Measurements from ENCODE around the gene MACC1.

Gene MACC1

DNA sequence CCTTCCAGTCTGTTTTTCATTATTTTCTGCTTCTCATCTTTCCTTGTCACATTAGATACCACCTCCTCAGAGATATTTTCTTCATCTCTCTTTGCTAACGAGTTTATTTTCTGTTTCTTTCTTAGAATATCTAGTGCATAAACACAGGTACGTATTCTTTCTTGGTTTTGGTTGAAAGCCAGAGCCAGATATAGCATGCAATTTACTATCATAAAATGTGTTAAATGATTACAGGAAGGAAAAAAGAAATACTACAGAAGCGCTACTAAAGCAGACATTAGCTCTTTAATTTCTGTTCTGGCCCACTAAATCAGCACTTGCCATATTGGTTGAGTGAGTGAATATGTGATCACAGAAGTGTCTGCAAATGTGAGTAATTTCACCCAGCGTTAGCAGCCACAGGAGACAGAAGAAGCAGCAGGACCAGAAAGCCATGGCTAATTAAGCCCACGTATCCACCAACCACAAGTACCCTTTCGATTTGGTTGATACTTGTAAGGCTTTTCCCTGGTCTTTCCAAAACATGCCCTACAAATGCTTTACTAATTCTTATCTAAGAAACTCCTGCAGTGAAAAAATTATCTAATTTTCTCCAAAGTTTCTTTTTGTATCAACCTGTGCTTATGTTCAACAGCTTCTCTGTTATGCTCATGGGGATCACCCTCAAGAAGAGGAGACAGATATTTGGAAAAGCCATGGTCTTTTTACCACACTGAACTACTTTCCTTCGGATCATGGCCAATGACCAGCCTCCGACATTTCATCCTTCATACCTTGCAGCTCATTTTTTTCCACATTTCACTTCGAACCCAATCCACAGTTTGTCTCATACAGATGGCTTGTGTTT, 23.1 kb upstream of the MACC1 start:
- Histone ChIP-seq H3K27ac (ENCODE audit: low read length) (no peak overlapping the region), H3K4me1 (ENCODE audit: control insufficient read depth in 1 of 2, insufficient read depth in 2 of 2, low read length in 2 of 2) (no peaks in the 10 kb centered on the region), H3K9me3 (ENCODE audit: control insufficient read depth in 1 of 2, low read length in 2 of 2) (no peaks in the 10 kb centered on the region), H3K27me3 (ENCODE audit: low read depth, low read length) (no peaks in the 10 kb centered on the region), H3K36me3 (ENCODE audit: control insufficient read depth in 1 of 2, insufficient read depth in 2 of 2, low read length in 2 of 2) (no peaks in the 10 kb centered on the region), H3K4me3 (ENCODE audit: low read depth in 1 of 2, low read length in 2 of 2) (no peak overlapping the region)

DNA sequence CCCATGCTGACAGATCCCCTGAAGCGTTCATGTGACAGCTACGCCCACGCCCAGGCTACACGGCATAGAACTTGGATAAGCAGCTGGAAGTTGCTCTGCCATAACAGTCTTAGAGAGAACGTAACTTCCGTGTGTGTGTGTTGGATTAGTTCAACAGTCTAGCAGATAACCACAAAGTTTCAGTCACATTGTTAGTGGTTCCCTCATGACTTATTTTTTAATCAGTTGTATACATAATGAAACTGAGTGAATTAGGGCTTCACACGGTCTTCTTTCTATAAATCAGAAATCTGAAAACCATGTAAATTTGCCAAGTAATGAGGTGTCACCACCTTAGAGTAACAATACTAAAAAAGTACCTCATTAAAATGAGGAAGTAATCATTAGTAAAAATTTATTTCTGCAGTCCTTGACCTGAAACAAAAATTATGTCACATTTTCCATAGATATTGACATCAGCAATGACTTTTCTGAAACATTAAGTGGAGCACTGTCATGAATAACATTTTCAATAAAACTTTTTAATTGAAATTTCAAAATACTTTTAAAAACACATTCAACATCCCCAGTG, 21.7 kb upstream of the MACC1 start:
- no peaks in the 10 kb centered on the region for H3K9me3 ChIP-seq (ENCODE audit: control insufficient read depth in 1 of 2, low read length in 2 of 2)
- no peak overlapping the region for H3K4me3 ChIP-seq (ENCODE audit: low read depth in 1 of 2, low read length in 2 of 2)
- H3K27ac ChIP-seq (ENCODE audit: low read length), result no peak overlapping the region
- no peaks in the 10 kb centered on the region for H3K36me3 ChIP-seq (ENCODE audit: control insufficient read depth in 1 of 2, insufficient read depth in 2 of 2, low read length in 2 of 2)
- no peaks in the 10 kb centered on the region for H3K4me1 ChIP-seq (ENCODE audit: control insufficient read depth in 1 of 2, insufficient read depth in 2 of 2, low read length in 2 of 2)
- no peaks in the 10 kb centered on the region for H3K27me3 ChIP-seq (ENCODE audit: low read depth, low read length)

DNA sequence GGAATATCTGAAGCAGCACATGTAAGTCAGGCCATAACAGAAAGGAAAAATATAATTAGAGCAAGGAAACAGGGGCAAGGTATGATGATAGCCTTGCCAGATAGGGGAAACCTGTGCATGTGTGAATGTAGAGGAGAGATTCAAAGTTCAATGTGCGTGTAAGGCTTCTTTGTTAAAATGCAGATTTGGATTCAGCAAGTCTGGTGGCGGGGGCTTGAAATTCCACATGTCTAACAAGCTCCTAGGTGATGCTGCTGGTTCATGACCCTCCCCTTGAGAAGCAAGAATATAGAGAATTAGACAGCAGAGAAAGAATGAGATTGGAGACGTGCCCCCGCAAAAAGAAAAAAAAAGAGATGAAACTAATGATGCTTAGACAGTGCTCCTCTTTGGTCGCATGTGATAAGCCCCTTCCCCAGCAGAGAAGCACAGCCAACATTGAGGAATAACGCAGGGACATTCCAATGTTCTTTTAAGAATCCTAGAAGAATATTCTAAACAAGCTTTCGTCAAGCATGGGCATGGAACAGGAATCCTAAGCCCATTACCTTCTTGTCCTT, 21.1 kb upstream of the MACC1 start:
- Histone ChIP-seq H3K27ac (ENCODE audit: low read length) (no peak overlapping the region), H3K36me3 (ENCODE audit: control insufficient read depth in 1 of 2, insufficient read depth in 2 of 2, low read length in 2 of 2) (no peaks in the 10 kb centered on the region), H3K4me1 (ENCODE audit: control insufficient read depth in 1 of 2, insufficient read depth in 2 of 2, low read length in 2 of 2) (no peaks in the 10 kb centered on the region), H3K9me3 (ENCODE audit: control insufficient read depth in 1 of 2, low read length in 2 of 2) (no peaks in the 10 kb centered on the region), H3K4me3 (ENCODE audit: low read depth in 1 of 2, low read length in 2 of 2) (no peak overlapping the region), H3K27me3 (ENCODE audit: low read depth, low read length) (no peaks in the 10 kb centered on the region)

DNA sequence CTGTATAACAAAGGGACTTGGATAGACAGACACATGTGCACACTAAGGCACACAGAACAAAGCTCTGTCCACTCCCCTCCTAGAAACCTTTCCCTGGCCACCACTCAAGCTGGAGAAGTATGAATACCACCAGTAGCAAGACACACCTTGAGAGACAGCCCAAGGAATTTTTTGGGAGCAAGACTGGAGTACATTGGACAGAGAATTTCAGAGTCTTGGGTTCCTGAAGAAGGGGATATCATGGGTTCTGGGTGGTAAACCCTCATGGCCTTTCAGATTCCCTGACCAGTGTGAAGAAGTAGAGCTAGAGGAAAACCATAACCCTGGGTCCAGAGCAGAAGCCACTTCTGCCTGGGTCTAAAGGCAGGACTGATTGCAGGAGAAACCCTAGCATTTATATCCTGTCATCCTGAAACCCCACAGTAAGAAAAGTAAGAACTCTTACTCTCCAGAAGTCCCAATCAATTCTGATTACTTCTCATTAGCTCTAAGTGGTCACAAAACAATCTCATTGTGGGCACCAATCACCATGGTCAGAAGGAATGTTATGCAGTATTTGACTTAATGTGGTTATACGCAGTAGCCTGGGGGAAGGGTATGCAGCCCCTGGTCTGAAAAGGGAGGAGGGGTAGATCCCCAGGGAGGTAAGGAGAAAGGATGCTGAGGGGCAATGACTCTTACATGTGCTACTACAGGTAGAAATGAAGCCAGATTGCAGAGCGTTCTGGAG, 20.4 kb upstream of the MACC1 start:
- H3K4me1 ChIP-seq (ENCODE audit: control insufficient read depth in 1 of 2, insufficient read depth in 2 of 2, low read length in 2 of 2), result no peaks in the 10 kb centered on the region
- no peaks in the 10 kb centered on the region for H3K36me3 ChIP-seq (ENCODE audit: control insufficient read depth in 1 of 2, insufficient read depth in 2 of 2, low read length in 2 of 2)
- no peak overlapping the region for H3K27ac ChIP-seq (ENCODE audit: low read length)
- no peaks in the 10 kb centered on the region for H3K9me3 ChIP-seq (ENCODE audit: control insufficient read depth in 1 of 2, low read length in 2 of 2)
- no peaks in the 10 kb centered on the region for H3K27me3 ChIP-seq (ENCODE audit: low read depth, low read length)
- H3K4me3 ChIP-seq (ENCODE audit: low read depth in 1 of 2, low read length in 2 of 2), result no peak overlapping the region

DNA sequence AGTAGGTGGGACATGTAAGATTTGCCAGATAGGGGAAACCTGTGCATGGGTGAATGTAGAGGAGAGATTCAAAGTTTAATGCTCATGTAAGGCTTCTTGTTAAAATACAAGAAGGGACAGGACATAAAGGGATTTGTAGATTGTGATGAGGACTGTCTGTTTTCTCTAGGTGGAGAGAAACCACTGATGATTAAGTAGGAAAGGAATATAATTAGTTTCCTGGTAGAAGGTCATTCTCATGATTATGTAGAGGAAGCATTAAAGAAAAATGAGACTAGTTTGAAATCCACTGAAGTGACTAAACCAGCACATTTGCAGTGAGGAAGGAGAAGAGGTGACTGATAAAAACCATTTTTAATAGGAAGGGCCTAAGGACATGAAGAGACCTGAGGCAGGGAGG, 19.6 kb upstream of the MACC1 start:
- Histone ChIP-seq H3K27ac (ENCODE audit: low read length) (no peak overlapping the region), H3K27me3 (ENCODE audit: low read depth, low read length) (no peaks in the 10 kb centered on the region), H3K36me3 (ENCODE audit: control insufficient read depth in 1 of 2, insufficient read depth in 2 of 2, low read length in 2 of 2) (no peaks in the 10 kb centered on the region), H3K4me3 (ENCODE audit: low read depth in 1 of 2, low read length in 2 of 2) (no peak overlapping the region), H3K9me3 (ENCODE audit: control insufficient read depth in 1 of 2, low read length in 2 of 2) (no peaks in the 10 kb centered on the region), H3K4me1 (ENCODE audit: control insufficient read depth in 1 of 2, insufficient read depth in 2 of 2, low read length in 2 of 2) (no peaks in the 10 kb centered on the region)

DNA sequence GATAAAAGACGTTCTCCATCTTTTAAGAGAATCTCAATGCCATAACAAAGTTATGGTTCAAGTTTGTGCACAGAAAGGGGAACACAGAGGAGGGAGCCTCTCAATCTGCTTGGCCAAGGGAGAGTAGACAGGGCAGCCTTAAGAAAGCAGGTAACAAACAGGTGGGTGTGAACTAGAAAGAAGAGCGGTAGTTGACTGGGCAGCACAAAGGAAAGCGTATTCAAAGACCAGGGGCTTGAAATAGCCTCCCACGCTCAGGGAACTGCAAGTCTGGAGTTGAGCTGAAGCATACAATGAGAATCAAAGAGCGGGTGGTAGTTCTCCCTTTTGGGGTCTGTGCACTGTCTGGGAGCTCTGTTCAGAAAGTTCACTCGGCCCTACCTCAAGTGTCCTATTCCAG, 18.9 kb upstream of the MACC1 start:
- Histone ChIP-seq H3K4me1 (ENCODE audit: control insufficient read depth in 1 of 2, insufficient read depth in 2 of 2, low read length in 2 of 2) (no peaks in the 10 kb centered on the region), H3K27ac (ENCODE audit: low read length) (no peak overlapping the region), H3K36me3 (ENCODE audit: control insufficient read depth in 1 of 2, insufficient read depth in 2 of 2, low read length in 2 of 2) (no peaks in the 10 kb centered on the region), H3K27me3 (ENCODE audit: low read depth, low read length) (no peaks in the 10 kb centered on the region), H3K4me3 (ENCODE audit: low read depth in 1 of 2, low read length in 2 of 2) (no peak overlapping the region), H3K9me3 (ENCODE audit: control insufficient read depth in 1 of 2, low read length in 2 of 2) (no peaks in the 10 kb centered on the region)

DNA sequence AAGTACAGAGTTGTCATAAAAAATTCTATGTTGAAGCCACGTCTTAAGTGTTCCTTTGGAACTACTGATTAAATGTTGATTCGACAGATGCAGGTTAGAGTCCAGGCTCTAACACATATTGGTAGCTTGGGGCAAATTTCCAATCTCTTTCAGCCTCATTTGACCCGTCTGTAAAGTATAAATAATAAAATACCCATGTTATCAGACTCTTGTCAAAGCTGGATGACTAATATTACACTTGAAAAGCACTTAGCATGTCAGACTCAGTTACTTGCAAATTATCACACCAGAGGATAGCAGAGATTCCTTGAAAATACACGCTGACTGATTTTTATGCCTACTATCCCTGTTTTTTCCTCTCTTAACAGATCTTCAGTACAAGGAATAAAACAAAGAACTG, 18.1 kb upstream of the MACC1 start:
- H3K36me3 ChIP-seq (ENCODE audit: control insufficient read depth in 1 of 2, insufficient read depth in 2 of 2, low read length in 2 of 2), result no peaks in the 10 kb centered on the region
- no peak overlapping the region for H3K4me3 ChIP-seq (ENCODE audit: low read depth in 1 of 2, low read length in 2 of 2)
- no peaks in the 10 kb centered on the region for H3K9me3 ChIP-seq (ENCODE audit: control insufficient read depth in 1 of 2, low read length in 2 of 2)
- no peaks in the 10 kb centered on the region for H3K4me1 ChIP-seq (ENCODE audit: control insufficient read depth in 1 of 2, insufficient read depth in 2 of 2, low read length in 2 of 2)
- H3K27me3 ChIP-seq (ENCODE audit: low read depth, low read length), result no peaks in the 10 kb centered on the region
- no peak overlapping the region for H3K27ac ChIP-seq (ENCODE audit: low read length)

DNA sequence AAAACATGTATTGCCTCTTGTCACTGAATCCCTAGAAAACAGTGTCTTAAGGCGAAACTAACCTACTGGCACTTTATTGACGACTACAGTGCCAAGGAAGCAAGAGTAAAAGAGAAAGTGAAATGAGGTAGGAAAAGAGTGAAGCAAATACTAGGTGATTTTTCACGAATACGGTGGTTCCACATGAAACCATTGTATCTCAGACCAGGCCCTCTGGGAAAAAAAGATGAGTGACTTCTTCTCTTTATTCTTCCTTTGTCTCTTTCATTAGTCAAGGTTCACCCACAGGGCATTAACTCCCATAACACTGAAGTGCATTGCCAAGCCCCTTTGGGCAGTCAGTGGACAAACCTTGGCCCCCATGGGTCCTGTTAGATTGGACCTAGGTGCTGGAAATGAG, 16.2 kb upstream of the MACC1 start:
- H3K27ac ChIP-seq (ENCODE audit: low read length), result no peak overlapping the region
- H3K9me3 ChIP-seq (ENCODE audit: control insufficient read depth in 1 of 2, low read length in 2 of 2), result no peaks in the 10 kb centered on the region
- no peaks in the 10 kb centered on the region for H3K36me3 ChIP-seq (ENCODE audit: control insufficient read depth in 1 of 2, insufficient read depth in 2 of 2, low read length in 2 of 2)
- H3K4me3 ChIP-seq (ENCODE audit: low read depth in 1 of 2, low read length in 2 of 2), result no peak overlapping the region
- H3K4me1 ChIP-seq (ENCODE audit: control insufficient read depth in 1 of 2, insufficient read depth in 2 of 2, low read length in 2 of 2), result no peaks in the 10 kb centered on the region
- H3K27me3 ChIP-seq (ENCODE audit: low read depth, low read length), result no peaks in the 10 kb centered on the region

DNA sequence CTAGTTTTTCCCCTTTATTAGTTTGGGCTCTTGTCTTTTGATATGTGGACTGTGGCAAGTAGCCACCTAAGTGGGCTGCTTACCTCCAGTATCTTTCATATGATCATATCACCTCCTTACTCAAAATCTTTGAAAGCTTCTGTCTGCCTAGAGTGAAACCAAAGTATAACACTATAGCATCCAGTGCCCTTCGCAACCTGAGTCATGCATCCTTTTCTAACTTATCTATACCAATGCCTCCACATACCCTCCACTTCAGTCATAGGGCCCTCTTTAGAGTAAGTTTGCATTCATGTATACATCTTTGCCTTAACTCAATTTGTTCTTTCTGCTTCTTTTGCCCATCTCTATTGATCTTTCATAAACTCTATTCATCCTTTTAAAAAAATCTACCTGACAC, 15.7 kb upstream of the MACC1 start:
- Histone ChIP-seq H3K36me3 (ENCODE audit: control insufficient read depth in 1 of 2, insufficient read depth in 2 of 2, low read length in 2 of 2) (no peaks in the 10 kb centered on the region), H3K9me3 (ENCODE audit: control insufficient read depth in 1 of 2, low read length in 2 of 2) (no peaks in the 10 kb centered on the region)

DNA sequence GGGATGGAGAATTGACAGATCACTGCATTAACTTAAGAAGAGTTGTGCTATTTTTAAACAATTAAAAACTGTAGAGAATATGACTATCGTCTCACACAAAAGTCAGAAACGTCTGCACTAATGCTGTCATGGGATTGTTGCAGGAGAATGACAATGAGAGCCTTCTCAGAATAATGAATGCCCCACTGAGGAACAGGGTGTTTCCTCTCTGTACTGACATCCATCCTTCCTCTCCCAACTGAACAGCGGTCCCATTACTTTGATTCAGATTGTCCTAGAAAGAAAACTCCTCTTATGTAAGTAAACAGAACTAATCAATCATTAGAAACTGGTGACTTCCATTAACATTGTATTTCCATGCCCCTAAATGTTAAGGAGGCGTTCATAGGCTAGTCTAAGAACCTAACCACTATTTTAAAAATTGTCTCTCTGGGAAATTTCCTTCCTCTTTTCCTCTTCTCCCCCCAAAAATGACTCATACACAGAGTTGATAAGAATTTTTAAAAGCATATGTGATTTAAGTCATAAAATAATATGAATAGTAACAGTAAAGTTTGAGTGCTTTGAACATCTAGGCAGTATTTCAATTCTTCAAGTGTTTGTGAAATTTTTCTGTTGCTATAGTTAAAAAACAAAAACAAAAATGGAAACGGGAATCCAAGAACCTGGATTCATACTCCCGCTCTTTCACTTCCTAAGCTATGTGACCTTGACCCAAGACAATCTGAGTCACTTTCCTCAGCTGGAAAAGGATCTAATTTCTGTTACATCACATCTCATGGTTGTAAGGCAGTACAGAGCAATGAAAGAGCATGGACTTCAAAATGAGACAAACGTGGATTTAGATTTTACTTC, 12.7 kb upstream of the MACC1 start:
- H3K27ac ChIP-seq (ENCODE audit: low read length), result peak overlapping the region; percentile 14
- no peaks in the 10 kb centered on the region for H3K9me3 ChIP-seq (ENCODE audit: control insufficient read depth in 1 of 2, low read length in 2 of 2)

More for the DNA sequence above, 15.7 kb upstream of the MACC1 start:
- Histone ChIP-seq H3K4me3 (ENCODE audit: low read depth in 1 of 2, low read length in 2 of 2) (no peak overlapping the region), H3K27ac (ENCODE audit: low read length) (no peak overlapping the region), H3K4me1 (ENCODE audit: control insufficient read depth in 1 of 2, insufficient read depth in 2 of 2, low read length in 2 of 2) (no peaks in the 10 kb centered on the region), H3K27me3 (ENCODE audit: low read depth, low read length) (no peaks in the 10 kb centered on the region)

DNA sequence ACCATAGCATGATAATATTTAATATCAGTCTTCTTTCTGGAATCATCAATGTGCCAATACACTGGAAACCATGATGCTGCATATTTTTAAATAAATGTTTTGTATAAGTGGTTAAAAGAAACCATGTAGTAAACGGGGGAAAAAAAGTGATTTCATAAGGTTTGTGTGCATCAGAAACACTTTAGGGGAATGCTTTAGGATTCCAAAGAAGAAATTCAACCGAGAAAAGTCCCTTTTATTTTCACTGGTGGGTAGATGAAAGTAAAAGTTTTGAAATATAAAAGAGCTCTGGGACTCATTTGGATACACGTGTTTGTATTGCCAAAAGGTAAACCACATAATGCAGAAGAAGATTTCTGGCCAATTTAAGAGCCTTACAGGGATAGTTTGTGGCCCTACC, 11.9 kb upstream of the MACC1 start:
- no peaks in the 10 kb centered on the region for H3K4me1 ChIP-seq (ENCODE audit: control insufficient read depth in 1 of 2, insufficient read depth in 2 of 2, low read length in 2 of 2)
- no peak overlapping the region for H3K4me3 ChIP-seq (ENCODE audit: low read depth in 1 of 2, low read length in 2 of 2)
- no peaks in the 10 kb centered on the region for H3K9me3 ChIP-seq (ENCODE audit: control insufficient read depth in 1 of 2, low read length in 2 of 2)
- no peaks in the 10 kb centered on the region for H3K27me3 ChIP-seq (ENCODE audit: low read depth, low read length)
- H3K36me3 ChIP-seq (ENCODE audit: control insufficient read depth in 1 of 2, insufficient read depth in 2 of 2, low read length in 2 of 2), result no peaks in the 10 kb centered on the region
- H3K27ac ChIP-seq (ENCODE audit: low read length), result no peak overlapping the region

More for the DNA sequence above, 12.7 kb upstream of the MACC1 start:
- Histone ChIP-seq H3K4me1 (ENCODE audit: control insufficient read depth in 1 of 2, insufficient read depth in 2 of 2, low read length in 2 of 2) (no peaks in the 10 kb centered on the region), H3K27me3 (ENCODE audit: low read depth, low read length) (no peaks in the 10 kb centered on the region), H3K36me3 (ENCODE audit: control insufficient read depth in 1 of 2, insufficient read depth in 2 of 2, low read length in 2 of 2) (no peaks in the 10 kb centered on the region), H3K4me3 (ENCODE audit: low read depth in 1 of 2, low read length in 2 of 2) (no peak overlapping the region)
